Gastrocnemius medialis (tissue), 4 donors: ENCODE data around the gene TRAPPC2L.

ENCODE experiments used
- CTCF ChIP-seq, 5 experiments: fragments of 450-650 bp in 3 of 5; fragments of 200-600 bp in 2 of 5; sonication (generic) in 2 of 5; IDR thresholded peaks in 4 of 5; conservative IDR thresholded peaks in 1 of 5; 1 replicate in 4 of 5; 2 replicates in 1 of 5; pipeline ENCODE4 v1.5.1; 2016 to 2019; ENCODE audit warnings: antibody characterized with exemption in 5 of 5, mild to moderate bottlenecking in 3 of 5, moderate library complexity in 3 of 5
- POLR2A ChIP-seq, 2 donors: fragments of 450-650 bp; IDR thresholded peaks; one replicate each; pipeline ENCODE4 v1.6.1; 2017; ENCODE audit warnings: antibody characterized with exemption in 2 of 2, mild to moderate bottlenecking in 2 of 2, moderate library complexity in 2 of 2

DNA sequence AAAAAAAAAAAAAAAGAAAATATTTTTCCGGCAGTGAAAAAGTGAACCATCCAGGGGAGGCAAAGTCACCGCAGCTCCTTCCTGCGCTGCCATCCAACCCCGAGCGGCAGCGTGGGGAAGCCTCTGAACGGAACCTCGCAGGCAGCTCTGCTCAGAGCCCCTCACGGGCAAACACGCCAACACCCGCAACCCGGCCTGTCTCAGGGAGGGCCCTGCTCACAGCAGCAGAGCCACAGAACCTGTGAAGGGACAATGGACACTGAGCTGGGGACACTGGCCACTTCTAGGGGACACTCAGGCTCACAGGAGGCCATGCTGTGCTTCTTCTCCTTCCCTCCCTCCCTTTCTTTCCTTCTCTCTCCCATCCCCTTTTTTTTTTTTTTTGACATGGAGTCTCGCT lies 23.8 kb upstream of the TRAPPC2L start:
- TF ChIP-seq CTCF (IDR thresholded peaks at IDR 0.05 in 4 of 5, conservative IDR thresholded peaks at IDR 0.05 in 1 of 5) (no peak), POLR2A (IDR thresholded peaks at IDR 0.05) (no peak)
